Common myeloid progenitor, CD34-positive (primary cell): ENCODE data around the gene RAPGEF2.
"Not testable (repeated sequence)": the region's sequence is repeated elsewhere in the genome, so short reads cannot be mapped to it uniquely, and the experiment has no call there.

ENCODE experiments used
- CTCF ChIA-PET: fragments of 350-600 bp; sonication (Branson Sonifier 250); formaldehyde crosslinking; loops from one replicate; lab custom pipeline; 2021; ENCODE audit warnings: antibody characterized with exemption; lab: Charles Lee
- POLR2A ChIA-PET: fragments of 350-600 bp; sonication (Branson Sonifier 250); formaldehyde crosslinking; loops from one replicate; lab custom pipeline; 2021; ENCODE audit warnings: antibody characterized with exemption; lab: Charles Lee
- DNase-seq, 3 donors: peaks; one replicate each; pipeline versions ENCODE4 v3.0.0 to v3.0.0-alpha.2; 2013
- H3K27ac ChIP-seq, 2 experiments: 1 replicate in 1 of 2; 2 replicates in 1 of 2; pipeline ENCODE4 v1.7.0; 2013; ENCODE audit warnings: inconsistent platforms in 2 of 2, low read length in 2 of 2, mild to moderate bottlenecking in 2 of 2, low read depth in 1 of 2, moderate library complexity in 1 of 2; ENCODE audit not compliant: severe bottlenecking in 2 of 2, insufficient read depth in 1 of 2, poor library complexity in 1 of 2
- H3K27me3 ChIP-seq, 5 experiments: replicated peaks in 2 of 5; 1 replicate in 3 of 5; 2 replicates in 2 of 5; pipeline versions ENCODE4 v1.6.1 to v1.7.0; 2013; ENCODE audit warnings: low read length in 4 of 5, mild to moderate bottlenecking in 2 of 5, moderate library complexity in 2 of 5, inconsistent platforms in 1 of 5; ENCODE audit not compliant: insufficient read depth in 5 of 5, control insufficient read depth in 4 of 5
- H3K36me3 ChIP-seq, 4 experiments: 1 replicate in 2 of 4; 2 replicates in 2 of 4; pipeline versions ENCODE4 v1.6.1 to v1.7.0; 2013; ENCODE audit warnings: low read length in 3 of 4, control low read depth in 1 of 4, mild to moderate bottlenecking in 1 of 4; ENCODE audit not compliant: control insufficient read depth in 4 of 4, insufficient read depth in 4 of 4
- H3K4me1 ChIP-seq, 4 experiments: 1 replicate in 3 of 4; 2 replicates in 1 of 4; pipeline versions ENCODE4 v1.6.1 to v1.7.1; 2013; ENCODE audit warnings: low read length in 3 of 4, mild to moderate bottlenecking in 3 of 4, control low read depth in 1 of 4, inconsistent platforms in 1 of 4, moderate library complexity in 1 of 4; ENCODE audit not compliant: control insufficient read depth in 4 of 4, insufficient read depth in 4 of 4; ENCODE audit errors: control extremely low read depth in 1 of 4
- H3K4me3 ChIP-seq, 7 experiments: 1 replicate in 4 of 7; 2 replicates in 3 of 7; pipeline versions ENCODE4 v1.5.1 to v1.7.0; 2013; ENCODE audit warnings: mild to moderate bottlenecking in 7 of 7, low read length in 6 of 7, moderate library complexity in 6 of 7, inconsistent platforms in 2 of 7, low read depth in 2 of 7, control low read depth in 1 of 7; ENCODE audit not compliant: insufficient read depth in 4 of 7, control insufficient read depth in 1 of 7; ENCODE audit errors: extremely low read depth in 1 of 7
- H3K9me3 ChIP-seq, 5 experiments: 1 replicate in 4 of 5; 2 replicates in 1 of 5; pipeline versions ENCODE4 v1.6.1 to v1.7.1; 2013; ENCODE audit warnings: low read length in 4 of 5, mild to moderate bottlenecking in 2 of 5, inconsistent platforms in 1 of 5, low read depth in 1 of 5, moderate library complexity in 1 of 5; ENCODE audit not compliant: control insufficient read depth in 4 of 5, insufficient read depth in 2 of 5; ENCODE audit errors: control extremely low read depth in 1 of 5
- WGBS: methylation state at CpG from one replicate; pipeline ENCODE4 v1.1.5; 2013; ENCODE audit not compliant: insufficient coverage; 5-methylcytosine and 5-hydroxymethylcytosine counted together

The RAPGEF2 gene

DNA sequence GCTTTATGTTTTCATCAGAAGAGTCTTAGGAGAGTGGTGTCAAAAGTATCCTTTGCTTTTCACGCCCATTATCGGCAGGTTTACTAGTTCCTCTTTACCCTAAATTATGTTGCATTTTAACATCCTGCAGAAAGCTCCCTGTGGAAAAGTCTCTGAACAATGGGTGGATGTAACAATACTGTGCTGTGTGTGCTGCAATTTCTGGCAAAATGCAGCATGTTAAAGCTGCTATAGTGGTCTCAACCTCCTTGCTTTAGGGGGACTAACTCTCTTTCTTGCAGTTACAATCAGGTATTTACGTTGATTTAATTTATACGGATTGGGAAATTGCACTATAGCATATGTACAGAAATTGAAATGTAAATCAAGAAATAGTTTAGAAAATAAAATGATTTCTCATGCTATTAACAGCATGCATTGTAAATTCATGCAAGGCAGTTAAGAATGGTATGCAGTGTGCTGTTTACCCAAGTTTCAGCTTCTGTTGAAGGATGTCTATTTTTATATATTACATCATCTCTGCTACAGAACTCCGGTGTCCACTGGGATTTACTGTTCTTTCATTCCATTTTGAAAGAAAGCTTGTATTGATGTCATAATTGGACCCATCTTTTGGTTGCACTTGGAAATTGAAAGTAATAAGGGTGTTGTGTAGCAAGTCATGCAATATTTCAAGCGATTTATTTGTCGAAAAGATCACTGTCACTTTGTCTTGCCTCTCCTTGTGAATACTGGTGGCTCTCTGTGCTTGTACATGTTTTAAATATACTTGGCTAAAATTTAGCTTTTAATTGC, 145.7 kb downstream of the RAPGEF2 start:
- H3K27me3 ChIP-seq = no peaks in the 10 kb centered on the region
- H3K27ac ChIP-seq = no peak overlapping the region
- H3K36me3 ChIP-seq = peaks cover 6 to 18% (median 13%) of the 10 kb centered on the region in 4 experiments
- ChIA-PET POLR2A (no interaction called here), CTCF (no interaction called here)
- WGBS = 91% methylated on average over 4 of the region's 7 CpGs
- peaks cover 0 to 14% (median 5%) of the 10 kb centered on the region in 5 experiments for H3K9me3 ChIP-seq
- H3K4me3 ChIP-seq = no peak overlapping the region
- peaks cover 0 to 14% (median 0%) of the 10 kb centered on the region in 4 experiments for H3K4me1 ChIP-seq
- no peak for DNase-seq

DNA sequence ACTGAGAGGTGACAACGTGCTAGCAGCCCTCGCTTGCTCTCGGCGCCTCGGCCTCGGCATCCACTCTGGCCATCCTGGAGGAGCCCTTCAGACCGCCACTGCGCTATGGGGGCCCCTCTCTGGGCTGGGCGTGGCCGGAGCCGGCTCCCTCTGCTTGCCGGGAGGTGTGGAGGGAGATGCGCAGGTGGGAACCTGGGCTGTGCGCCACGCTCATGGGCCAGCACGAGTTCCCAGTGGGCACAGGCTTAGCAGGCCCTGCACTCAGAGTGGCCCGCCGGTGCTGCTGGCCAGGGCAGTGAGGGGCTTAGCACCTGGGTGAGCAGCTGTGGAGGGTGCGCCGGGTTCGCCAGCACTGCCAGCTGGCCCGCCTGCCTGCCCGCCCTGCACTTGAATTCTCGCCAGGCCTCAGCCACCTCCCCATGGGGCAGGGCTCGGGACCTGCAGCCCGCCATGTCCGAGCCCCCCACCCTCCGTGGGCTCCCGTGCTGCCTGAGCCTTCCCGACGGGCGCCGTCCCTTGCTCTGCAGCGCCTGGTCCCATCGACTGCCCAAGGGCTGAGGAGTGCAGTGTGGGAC, 148.0 kb downstream of the RAPGEF2 start:
- Histone ChIP-seq H3K4me3 (no peak overlapping the region), H3K27me3 (no peaks in the 10 kb centered on the region), H3K36me3 (peaks cover 3 to 18% (median 14%) of the 10 kb centered on the region in 4 experiments), H3K27ac (no peak overlapping the region), H3K4me1 (peaks cover 0 to 14% (median 0%) of the 10 kb centered on the region in 4 experiments), H3K9me3 (peaks cover 0 to 14% (median 5%) of the 10 kb centered on the region in 5 experiments)
- ChIA-PET POLR2A (no interaction called here), CTCF (interaction anchor here (0.6 to 2.4 kb wide), 2 partner anchors 14 to 460 kb away, joined by 4 to 7 read pairs; no protein-coding TSS in a partner anchor)
- WGBS = 98% methylated on average over 29 of the region's 35 CpGs
- DNase-seq = no peak

- H3K4me1 ChIP-seq = peaks cover 0 to 14% (median 0%) of the 10 kb centered on the region in 4 experiments
These were observed 148.7 kb downstream of the RAPGEF2 start for GRCh38 chr4:159251580-159251979.

DNA sequence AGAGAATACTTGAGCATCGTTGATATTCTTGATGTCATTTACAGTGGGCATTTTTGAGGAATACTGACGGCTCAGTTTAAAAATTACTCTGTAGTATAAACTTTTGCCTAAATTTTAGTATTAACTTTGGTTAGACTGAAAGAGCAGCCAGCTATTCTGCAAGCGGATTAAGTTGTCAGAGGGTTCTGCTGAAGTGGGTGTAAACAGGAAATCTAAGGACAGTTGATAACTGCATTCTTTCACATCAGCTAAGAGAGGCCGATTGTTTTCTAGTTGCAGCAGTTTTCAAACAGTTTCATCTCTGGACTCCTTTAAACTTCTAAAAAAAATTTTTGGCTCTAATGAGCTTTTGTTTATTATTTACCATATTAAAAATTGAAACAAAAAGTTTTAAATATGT, 149.6 kb downstream of the RAPGEF2 start:
- Histone ChIP-seq H3K4me3 (peak overlapping the region in 1 of 7 experiments; percentile 3), H3K4me1 (peaks cover 0 to 14% (median 0%) of the 10 kb centered on the region in 4 experiments), H3K36me3 (peaks cover 10 to 30% (median 16%) of the 10 kb centered on the region in 4 experiments), H3K27ac (no peak overlapping the region), H3K9me3 (peaks cover 0 to 14% (median 5%) of the 10 kb centered on the region in 5 experiments), H3K27me3 (no peaks in the 10 kb centered on the region)
- DNase-seq = peak in 2 of 3 donors; percentile 21 to 48
- ChIA-PET POLR2A (no interaction called here), CTCF (interaction anchor here (1.6 to 2.4 kb wide), 2 partner anchors 13 to 16 kb away, joined by 4 to 7 read pairs; no protein-coding TSS in a partner anchor)
- WGBS = 71% methylated on average over 1 of the region's 4 CpGs

More at GRCh38 chr4:159251580-159251979, 148.7 kb downstream of the RAPGEF2 start:
- POLR2A ChIA-PET, H3K27me3 ChIP-seq, H3K27ac ChIP-seq, H3K4me3 ChIP-seq: not testable (repeated sequence)
- peak in 2 of 3 donors; percentile 32 to 48 for DNase-seq
- peaks cover 10 to 24% (median 16%) of the 10 kb centered on the region in 4 experiments for H3K36me3 ChIP-seq
- 95% methylated on average over 14 of the region's 14 CpGs for WGBS
- CTCF ChIA-PET = interaction anchor here (0.6 to 2.4 kb wide), 3 partner anchors 12 to 461 kb away, joined by 4 to 7 read pairs (median 4); no protein-coding TSS in a partner anchor
- peaks cover 0 to 14% (median 5%) of the 10 kb centered on the region in 5 experiments for H3K9me3 ChIP-seq

DNA sequence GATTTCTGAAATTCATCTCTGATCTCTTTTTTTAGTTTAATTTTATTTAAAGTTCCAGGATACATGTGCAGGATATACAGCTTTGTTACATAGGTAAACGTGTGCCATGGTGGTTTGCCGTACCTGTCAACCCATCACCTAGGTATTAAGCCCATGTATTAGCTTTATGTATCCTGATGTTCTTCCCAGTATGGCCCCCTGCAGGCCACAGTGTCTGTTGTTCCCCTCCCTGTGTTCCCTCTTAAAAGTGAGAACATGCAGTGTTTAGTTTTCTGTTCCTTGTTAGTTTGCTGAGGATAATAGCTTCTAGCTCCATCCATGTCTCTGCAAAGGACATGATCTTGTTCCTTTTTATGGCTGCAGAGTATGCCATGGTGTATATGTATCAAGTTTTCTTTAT, 153.2 kb downstream of the RAPGEF2 start:
- 100% methylated on average over 2 of the region's 2 CpGs for WGBS
- no peak for DNase-seq
- peaks cover 0 to 9% (median 0%) of the 10 kb centered on the region in 4 experiments for H3K4me1 ChIP-seq
- H3K36me3 ChIP-seq = peaks cover 6 to 26% (median 12%) of the 10 kb centered on the region in 4 experiments
- H3K9me3 ChIP-seq = peaks cover 0 to 8% (median 2%) of the 10 kb centered on the region in 5 experiments
- no peaks in the 10 kb centered on the region for H3K27me3 ChIP-seq
- H3K27ac ChIP-seq = no peak overlapping the region
- H3K4me3 ChIP-seq = no peak overlapping the region
- ChIA-PET CTCF (no interaction called here), POLR2A (no interaction called here)

GRCh38 chr4:159258889-159259560, 156.1 kb downstream of the RAPGEF2 start:
- POLR2A ChIA-PET = interaction anchor here (0.6 kb wide), 1 partner anchor 9 kb away, joined by 4 read pairs; no protein-coding TSS in a partner anchor
- H3K36me3 ChIP-seq = peaks cover 0 to 22% (median 6%) of the 10 kb centered on the region in 4 experiments
- H3K27me3 ChIP-seq = no peaks in the 10 kb centered on the region
- H3K9me3 ChIP-seq = no peaks in the 10 kb centered on the region
- no peak overlapping the region for H3K4me3 ChIP-seq
- CTCF ChIA-PET = no interaction called here
- no CpG with 5 or more reads among the region's 4 CpGs for WGBS
- no peaks in the 10 kb centered on the region for H3K4me1 ChIP-seq
- no peak overlapping the region for H3K27ac ChIP-seq
- DNase-seq = no peak
